ENCODE data around the gene CST8. TPM values are rescaled to one million over a fixed set of nuclear protein-coding genes. Genes with fewer than 3 reads are reported as not detected.

CST8 gene
- total and polyA plus RNA-seq, 2 of the 4 experiments (the other 2 are of a cell fraction) = not detected

- no peak overlapping the region for H3K14ac ChIP-seq (replicated peaks; ENCODE audit: low read depth, low read length)
- intact Hi-C loops (cut with micrococcal nuclease) (no loop called here), dilution Hi-C loops (cut with HindIII; ENCODE audit: low sequenced_read_pairs, unreplicated experiment) (no loop called here), in situ Hi-C loops (cut with MboI; ENCODE audit: low sequenced_read_pairs) (no loop called here)
- H3K23ac ChIP-seq (ENCODE audit: low read depth, low read length) = no peak overlapping the region
- CTCF ChIA-PET = no interaction called here
- H3K79me1 ChIP-seq (ENCODE audit: low read depth in 1 of 2, low read length in 2 of 2) = no peaks in the 10 kb centered on the region
- H4K20me1 ChIP-seq (ENCODE audit: insufficient read depth, low read length) = no peaks in the 10 kb centered on the region
- no peak overlapping the region for H2AK5ac ChIP-seq (ENCODE audit: low read depth, low read length)
- no peaks in the 10 kb centered on the region for H3K4me1 ChIP-seq (ENCODE audit: control insufficient read depth, insufficient read depth, low read length)
- TF ChIP-seq CHD1 (IDR thresholded peaks at IDR 0.05; ENCODE audit: low read depth, low read length) (no peak), CEBPB (IDR thresholded peaks at IDR 0.05; ENCODE audit: low read depth, low read length) (no peak), CTCF (conservative IDR thresholded peaks at IDR 0.05; ENCODE audit: low read depth, low read length) (no peak), MAZ (IDR thresholded peaks at IDR 0.05; ENCODE audit: borderline replicate concordance, low read depth, low read length) (no peak), BHLHE40 (IDR thresholded peaks at IDR 0.05; ENCODE audit: low read depth, low read length) (no peak), USF2 (IDR thresholded peaks at IDR 0.05; ENCODE audit: low read depth, low read length) (no peak)
- H3K9me1 ChIP-seq (ENCODE audit: insufficient read depth, low read length) = peaks cover 5% of the 10 kb centered on the region; the same call in 1 of the 2 replicates
- no peak overlapping the region for H2BK15ac ChIP-seq (ENCODE audit: low read depth, low read length)
- DNase-seq (no peak), ATAC-seq (ENCODE audit: low read depth) (no peak)
- no peak overlapping the region for H3K27ac ChIP-seq (ENCODE audit: insufficient read depth, low read length)
- no peak overlapping the region for H2BK20ac ChIP-seq (ENCODE audit: low read depth, low read length)
- no peak overlapping the region for H4K8ac ChIP-seq (ENCODE audit: low read depth in 2 of 2, low read length in 2 of 2)
- no TSS peak for BruUV-seq (replicated peaks)
- no peak overlapping the region for H3K56ac ChIP-seq (ENCODE audit: extremely low read depth, insufficient read depth, low read length)
- no peak overlapping the region for H3K4ac ChIP-seq (ENCODE audit: low read depth, low read length)
- WGBS, 2 experiments (ENCODE audit: extremely low coverage in 2 of 2, insufficient read length in 1 of 2) = 63% methylated on average over 5 of the region's 6 CpGs; no CpG with 5 or more reads in 1 of the 2 experiments
- H4K91ac ChIP-seq (ENCODE audit: insufficient read depth, low read depth, low read length) = no peak overlapping the region
- no peaks in the 10 kb centered on the region for H3K9me3 ChIP-seq (ENCODE audit: control insufficient read depth, insufficient read depth, low read length)
- no peak overlapping the region for H2AK9ac ChIP-seq (replicated peaks; ENCODE audit: low read depth, low read length, poor library complexity)
- H2BK5ac ChIP-seq (ENCODE audit: low read depth, low read length, poor library complexity, severe bottlenecking) = no peak overlapping the region
- POLR2A ChIA-PET (ENCODE audit: unreplicated experiment) = no interaction called here
- no peak overlapping the region for H3K18ac ChIP-seq (ENCODE audit: low read depth, low read length)
- H4K5ac ChIP-seq (ENCODE audit: low read depth, low read length) = no peak overlapping the region
- H2AFZ ChIP-seq (replicated peaks; ENCODE audit: low read length, poor library complexity) = no peak overlapping the region
- no peak overlapping the region for H3K9ac ChIP-seq (ENCODE audit: low read depth, low read length)
- no peaks in the 10 kb centered on the region for H3K36me3 ChIP-seq (ENCODE audit: control insufficient read depth, insufficient read depth, low read length)
- no peak overlapping the region for H3K4me2 ChIP-seq (ENCODE audit: low read depth, low read length)
- no peaks in the 10 kb centered on the region for H3K27me3 ChIP-seq (ENCODE audit: control insufficient read depth, insufficient read depth, low read length)
- H3K4me3 ChIP-seq (ENCODE audit: insufficient read depth, low read depth, low read length) = no peak overlapping the region
- no peak overlapping the region for H2BK120ac ChIP-seq (ENCODE audit: low read depth, low read length)
Measured at GRCh38 chr20:23476015-23476754, 14.7 kb upstream of the CST8 start.
